Memory B cell (primary cell): ENCODE results near the gene SOX13.
A peak's percentile ranks its signal among the peaks of the same experiment; 100 is the strongest.
"Not testable (repeated sequence)": the region's sequence is repeated elsewhere in the genome, so short reads cannot be mapped to it uniquely, and the experiment has no call there.

Experiments
- ATAC-seq: fragments of 150-1000 bp; cut with Tn5 transposase; 2 replicates; pipeline ENCODE4 v1.10.0; 2021; ENCODE audit warnings: low read depth, mild to moderate bottlenecking, moderate library complexity
- DNase-seq, 2 donors: peaks; one replicate each; pipeline ENCODE4 v3.0.0; 2022; ENCODE audit warnings: low spot score in 2 of 2
- H3K27ac Mint-ChIP-seq: one replicate; pipeline ENCODE4 v1.8.0; 2022; ENCODE audit warnings: mild to moderate bottlenecking, moderate library complexity, mixed read lengths
- H3K27me3 Mint-ChIP-seq: one replicate; pipeline ENCODE4 v1.8.0; 2022; ENCODE audit warnings: mixed read lengths
- H3K36me3 Mint-ChIP-seq: one replicate; pipeline ENCODE4 v1.8.0; 2022; ENCODE audit warnings: mild to moderate bottlenecking, mixed read lengths
- H3K4me1 Mint-ChIP-seq: one replicate; pipeline ENCODE4 v1.8.0; 2022; ENCODE audit warnings: mixed read lengths
- H3K4me3 Mint-ChIP-seq: one replicate; pipeline ENCODE4 v1.8.0; 2022; ENCODE audit warnings: mild to moderate bottlenecking, moderate library complexity, mixed read lengths
- H3K9me3 Mint-ChIP-seq: one replicate; pipeline ENCODE4 v1.8.0; 2022; ENCODE audit warnings: mixed read lengths

Gene SOX13

GRCh38 chr1:204098683-204099082, 25.8 kb downstream of the SOX13 start:
- no peak overlapping the region for H3K4me3 Mint-ChIP-seq
- no peaks in the 10 kb centered on the region for H3K27me3 Mint-ChIP-seq
- ATAC-seq (no peak), DNase-seq (no peak)
- H3K9me3 Mint-ChIP-seq = no peaks in the 10 kb centered on the region
- H3K36me3 Mint-ChIP-seq = no peaks in the 10 kb centered on the region
- H3K4me1 Mint-ChIP-seq = peaks cover 15% of the 10 kb centered on the region
- no peak overlapping the region for H3K27ac Mint-ChIP-seq

DNA sequence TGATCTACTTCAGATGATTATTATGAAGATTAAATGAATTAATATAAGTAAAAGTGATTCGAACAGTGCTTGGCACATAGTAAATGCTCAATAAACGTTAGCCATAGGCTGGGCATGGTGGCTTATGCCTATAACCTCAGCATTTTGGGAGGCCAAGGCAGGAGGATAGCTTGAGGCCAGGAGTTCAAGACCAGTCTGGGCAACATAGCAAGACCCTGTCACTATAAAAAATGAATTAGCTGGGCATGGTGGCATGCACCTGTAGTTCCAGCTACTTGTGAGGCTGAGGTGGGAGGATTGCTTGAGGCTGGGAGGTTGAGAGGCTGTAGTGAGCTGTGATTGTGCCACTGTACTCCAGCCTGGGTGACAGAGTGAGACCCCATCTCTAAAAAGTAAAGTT, 26.8 kb downstream of the SOX13 start:
- H3K4me3 Mint-ChIP-seq, H3K27me3 Mint-ChIP-seq, H3K9me3 Mint-ChIP-seq, DNase-seq, H3K27ac Mint-ChIP-seq, H3K36me3 Mint-ChIP-seq, ATAC-seq: not testable (repeated sequence)
- H3K4me1 Mint-ChIP-seq = peaks cover 18% of the 10 kb centered on the region

- no peak for ATAC-seq
- H3K27ac Mint-ChIP-seq = no peak overlapping the region
- no peak for DNase-seq
- H3K27me3 Mint-ChIP-seq = no peaks in the 10 kb centered on the region
- H3K4me3 Mint-ChIP-seq = peak overlapping the region; percentile 12
- H3K9me3 Mint-ChIP-seq = no peaks in the 10 kb centered on the region
- H3K4me1 Mint-ChIP-seq = peaks cover 21% of the 10 kb centered on the region
- H3K36me3 Mint-ChIP-seq = no peaks in the 10 kb centered on the region
Measured at GRCh38 chr1:204102029-204102611, 29.2 kb downstream of the SOX13 start.

DNA sequence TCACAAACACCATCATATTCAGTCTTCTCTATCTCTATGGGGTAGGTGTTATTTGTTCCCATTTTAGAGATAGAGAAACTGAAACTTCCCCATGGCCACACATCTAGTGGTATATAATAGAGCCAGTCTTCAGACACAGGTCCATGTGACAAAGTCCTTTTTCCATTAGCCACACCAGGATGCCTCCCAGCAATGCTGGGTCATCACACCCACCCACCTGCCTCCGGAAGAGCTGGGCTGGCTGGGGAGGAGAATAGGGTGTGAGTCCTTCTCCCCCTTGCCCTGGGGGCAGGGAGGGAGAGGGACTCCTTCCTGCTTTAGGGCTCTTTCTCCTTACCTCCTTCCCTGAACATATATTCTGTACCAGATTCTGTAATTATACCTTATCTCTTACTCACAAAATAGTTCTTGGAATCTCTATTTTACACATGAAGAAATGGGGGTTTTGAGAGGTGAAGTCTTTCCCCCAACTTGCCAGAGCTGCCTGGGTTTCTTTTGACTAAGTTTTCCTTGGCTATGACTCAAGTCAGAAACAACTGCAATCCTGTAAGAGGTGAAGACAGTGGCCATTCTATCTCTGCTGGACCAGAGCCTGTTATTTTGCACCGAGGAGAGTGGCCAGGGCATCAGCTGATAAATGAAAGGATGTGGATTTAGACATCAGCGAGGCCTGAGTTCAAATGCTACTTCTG, 30.0 kb downstream of the SOX13 start:
- no peaks in the 10 kb centered on the region for H3K36me3 Mint-ChIP-seq
- H3K4me3 Mint-ChIP-seq = no peak overlapping the region
- peaks cover 21% of the 10 kb centered on the region for H3K4me1 Mint-ChIP-seq
- H3K9me3 Mint-ChIP-seq = no peaks in the 10 kb centered on the region
- DNase-seq (no peak), ATAC-seq (peak; percentile 40)
- H3K27ac Mint-ChIP-seq = peak overlapping the region; percentile 78
- no peaks in the 10 kb centered on the region for H3K27me3 Mint-ChIP-seq

DNA sequence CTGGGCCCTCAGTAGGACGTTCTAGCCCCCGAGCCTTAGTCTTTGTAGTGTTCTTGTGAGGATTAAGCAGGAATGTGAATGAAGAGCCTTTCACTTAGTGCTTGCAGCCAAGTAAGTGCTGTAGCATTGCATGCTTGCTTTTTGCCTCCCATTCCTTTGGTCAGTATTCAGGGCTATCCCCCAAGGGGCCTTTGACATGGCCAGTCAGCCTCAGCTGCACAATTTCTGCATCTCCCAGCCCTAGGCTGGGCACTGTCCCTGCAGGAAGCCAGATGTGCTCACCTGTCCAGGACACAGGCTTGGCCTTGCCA, 30.5 kb downstream of the SOX13 start:
- Mint-ChIP-seq H3K4me1 (peaks cover 21% of the 10 kb centered on the region), H3K4me3 (no peak overlapping the region), H3K36me3 (no peaks in the 10 kb centered on the region), H3K27ac (no peak overlapping the region), H3K9me3 (no peaks in the 10 kb centered on the region), H3K27me3 (no peaks in the 10 kb centered on the region)
- DNase-seq = no peak
- ATAC-seq = no peak

GRCh38 chr1:204104331-204105130, 31.6 kb downstream of the SOX13 start:
- ATAC-seq = peak; percentile 70
- no peaks in the 10 kb centered on the region for H3K9me3 Mint-ChIP-seq
- peaks cover 21% of the 10 kb centered on the region for H3K4me1 Mint-ChIP-seq
- H3K4me3 Mint-ChIP-seq = peak overlapping the region; percentile 51
- no peak for DNase-seq
- H3K27me3 Mint-ChIP-seq = no peaks in the 10 kb centered on the region
- H3K27ac Mint-ChIP-seq = peak overlapping the region; percentile 58
- no peaks in the 10 kb centered on the region for H3K36me3 Mint-ChIP-seq

DNA sequence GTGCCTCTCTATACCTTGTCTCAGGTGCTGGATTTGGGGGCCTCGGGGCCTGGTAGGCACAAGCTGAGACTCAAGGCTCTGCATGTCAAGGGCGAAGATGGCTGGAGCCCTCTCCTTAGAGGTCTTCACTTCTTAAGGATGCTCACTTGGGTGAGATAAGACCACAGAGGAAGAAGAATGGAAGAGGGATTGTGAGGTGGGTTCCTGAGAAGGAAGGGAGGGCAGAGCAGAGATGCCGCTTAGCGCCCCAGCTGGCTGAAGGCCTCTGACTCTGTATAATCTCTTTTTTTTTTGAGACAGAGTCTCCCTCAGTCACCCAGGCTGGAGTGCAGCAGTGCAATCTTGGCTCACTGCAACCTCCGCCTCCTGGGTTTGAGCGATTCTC, 32.2 kb downstream of the SOX13 start:
- no peak for DNase-seq
- peaks cover 21% of the 10 kb centered on the region for H3K4me1 Mint-ChIP-seq
- no peaks in the 10 kb centered on the region for H3K27me3 Mint-ChIP-seq
- no peaks in the 10 kb centered on the region for H3K36me3 Mint-ChIP-seq
- no peak for ATAC-seq
- peak overlapping the region; percentile 51 for H3K4me3 Mint-ChIP-seq
- peak overlapping the region; percentile 58 for H3K27ac Mint-ChIP-seq
- no peaks in the 10 kb centered on the region for H3K9me3 Mint-ChIP-seq

- H3K36me3 Mint-ChIP-seq = no peaks in the 10 kb centered on the region
- H3K27ac Mint-ChIP-seq = no peak overlapping the region
- H3K9me3 Mint-ChIP-seq = no peaks in the 10 kb centered on the region
- H3K4me1 Mint-ChIP-seq = peaks cover 21% of the 10 kb centered on the region
- H3K4me3 Mint-ChIP-seq = no peak overlapping the region
- DNase-seq (no peak), ATAC-seq (no peak)
- no peaks in the 10 kb centered on the region for H3K27me3 Mint-ChIP-seq
Measured at GRCh38 chr1:204106825-204107224, 33.9 kb downstream of the SOX13 start.

GRCh38 chr1:204107892-204108291, 35.0 kb downstream of the SOX13 start:
- no peaks in the 10 kb centered on the region for H3K36me3 Mint-ChIP-seq
- H3K9me3 Mint-ChIP-seq = no peaks in the 10 kb centered on the region
- DNase-seq (no peak), ATAC-seq (no peak)
- H3K4me1 Mint-ChIP-seq = peaks cover 13% of the 10 kb centered on the region
- H3K27ac Mint-ChIP-seq = no peak overlapping the region
- no peaks in the 10 kb centered on the region for H3K27me3 Mint-ChIP-seq
- no peak overlapping the region for H3K4me3 Mint-ChIP-seq

DNA sequence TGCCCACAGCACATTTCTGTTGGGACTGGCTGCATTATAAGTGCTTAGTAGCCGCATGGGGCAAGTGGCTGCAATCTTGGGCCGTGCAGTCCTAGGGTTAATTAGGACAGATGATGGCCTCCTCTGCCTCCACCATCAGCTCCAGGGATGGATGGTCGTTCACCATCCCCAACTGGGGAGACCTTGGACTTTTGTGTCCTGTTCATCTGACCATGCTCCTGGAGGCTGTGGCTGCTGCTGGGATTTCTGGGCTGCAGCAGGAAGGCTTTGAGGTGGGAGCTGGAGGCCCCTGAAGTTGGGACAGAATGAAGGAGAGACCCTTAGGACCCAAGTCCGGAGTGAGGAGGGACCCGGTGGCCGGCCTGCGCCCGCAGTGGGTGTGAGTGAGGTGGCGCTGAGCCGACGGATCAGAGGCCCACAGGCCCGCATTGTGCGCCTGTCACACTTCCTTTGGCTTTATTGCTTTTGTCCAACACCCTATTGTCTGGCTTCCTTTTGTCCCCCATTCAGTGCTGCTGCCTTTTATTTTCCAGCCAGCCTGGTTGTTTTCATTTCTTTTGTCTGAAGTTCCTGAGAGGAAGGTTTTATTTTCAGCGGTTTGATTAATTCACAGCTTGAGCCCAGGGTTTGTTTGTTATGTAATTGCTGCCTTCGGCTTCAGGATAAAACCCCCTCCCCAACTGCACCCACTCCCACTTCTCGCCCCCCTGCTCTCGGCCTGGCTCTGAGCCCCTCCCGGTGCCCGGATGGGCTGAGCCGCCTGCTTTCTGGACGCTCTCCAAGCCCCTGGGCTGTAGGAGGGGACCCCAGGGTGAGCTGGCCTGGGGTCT, 35.6 kb downstream of the SOX13 start:
- DNase-seq = no peak
- no peak overlapping the region for H3K27ac Mint-ChIP-seq
- ATAC-seq = no peak
- H3K4me3 Mint-ChIP-seq = no peak overlapping the region
- H3K4me1 Mint-ChIP-seq = peaks cover 7% of the 10 kb centered on the region
- H3K27me3 Mint-ChIP-seq = no peaks in the 10 kb centered on the region
- H3K36me3 Mint-ChIP-seq = no peaks in the 10 kb centered on the region
- no peaks in the 10 kb centered on the region for H3K9me3 Mint-ChIP-seq

DNA sequence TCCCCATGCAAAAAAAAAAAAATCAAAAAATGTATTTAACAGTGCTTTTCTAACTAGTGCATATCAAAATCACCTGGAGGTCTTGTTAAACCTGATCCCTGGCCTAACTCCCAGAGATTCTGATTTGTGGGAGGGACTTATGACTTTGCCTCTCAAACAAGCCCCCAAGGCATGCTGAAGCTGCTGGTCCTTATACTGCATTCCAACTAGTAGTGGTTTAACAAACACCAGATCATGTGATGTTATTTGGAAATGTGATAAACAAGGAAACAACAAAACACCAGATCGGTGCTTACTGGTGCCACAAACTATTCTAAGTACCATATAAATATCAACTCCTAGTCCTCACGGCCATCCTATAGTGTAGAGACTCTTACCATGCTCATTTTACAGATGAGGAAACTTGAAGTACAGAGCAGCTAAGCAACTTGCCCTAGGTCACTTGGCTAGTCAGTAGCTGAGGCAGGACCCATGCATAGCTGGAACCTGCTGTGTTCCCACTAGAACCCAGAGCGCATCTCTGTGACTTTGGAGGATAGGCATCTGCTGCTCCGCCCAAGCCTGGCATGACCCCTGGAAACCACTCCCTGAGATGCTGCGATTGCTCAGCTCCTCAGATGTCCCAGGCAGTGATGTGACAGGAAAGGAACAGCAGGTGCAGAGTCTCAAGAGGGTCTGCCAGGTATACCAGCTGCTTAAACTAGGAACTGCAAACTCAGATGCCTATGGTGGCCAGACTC, 38.1 kb downstream of the SOX13 start:
- Mint-ChIP-seq H3K9me3 (no peaks in the 10 kb centered on the region), H3K4me1 (peaks cover 6% of the 10 kb centered on the region), H3K27me3 (no peaks in the 10 kb centered on the region), H3K27ac (no peak overlapping the region), H3K4me3 (no peak overlapping the region), H3K36me3 (no peaks in the 10 kb centered on the region)
- DNase-seq (no peak), ATAC-seq (no peak)

GRCh38 chr1:204112876-204113730, 40.2 kb downstream of the SOX13 start:
- DNase-seq (no peak), ATAC-seq (no peak)
- Mint-ChIP-seq H3K27ac (no peak overlapping the region), H3K4me3 (no peak overlapping the region), H3K27me3 (no peaks in the 10 kb centered on the region), H3K9me3 (no peaks in the 10 kb centered on the region), H3K36me3 (no peaks in the 10 kb centered on the region), H3K4me1 (peaks cover 6% of the 10 kb centered on the region)

DNA sequence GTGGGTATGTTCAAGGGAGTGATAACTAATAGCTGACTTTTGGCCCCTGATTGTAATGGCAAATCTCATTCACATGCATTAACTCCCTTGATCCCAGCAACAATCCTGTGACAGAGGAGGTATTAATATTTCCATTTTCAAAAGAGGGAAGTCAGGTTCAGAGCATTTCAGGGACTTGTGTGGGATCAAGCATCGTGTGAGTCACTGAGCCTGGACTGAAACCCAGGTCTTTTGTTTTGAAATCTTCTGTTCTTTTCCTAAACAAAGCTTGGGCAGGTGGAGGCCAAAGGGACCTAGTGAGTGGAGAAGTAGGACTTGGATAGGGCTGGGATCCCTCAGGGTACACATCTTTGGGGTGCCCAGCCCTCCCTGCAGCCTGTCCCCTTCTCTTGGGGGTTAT, 41.0 kb downstream of the SOX13 start:
- Mint-ChIP-seq H3K4me3 (no peak overlapping the region), H3K36me3 (no peaks in the 10 kb centered on the region), H3K27ac (no peak overlapping the region), H3K9me3 (no peaks in the 10 kb centered on the region), H3K27me3 (peaks cover 2% of the 10 kb centered on the region), H3K4me1 (peaks cover 6% of the 10 kb centered on the region)
- DNase-seq (no peak), ATAC-seq (no peak)
